GM12864 (cell line): ENCODE results near the gene TESK1.
A peak's percentile ranks its signal among the peaks of the same experiment; 100 is the strongest.

ENCODE experiments used
- DNase-seq: peaks from one replicate; pipeline ENCODE4 v3.0.0-alpha.2; 2011; ENCODE audit warnings: low read depth
- H3K4me3 ChIP-seq: 2 replicates; pipeline ENCODE4 v1.5.1; 2011; ENCODE audit warnings: mild to moderate bottlenecking, low read depth, low read length, control low read depth
- CTCF ChIP-seq: IDR thresholded peaks from 2 replicates; pipeline ENCODE4 v1.5.1; 2011; ENCODE audit warnings: low read depth, mild to moderate bottlenecking, moderate library complexity, low read length, control low read depth, inconsistent platforms; ENCODE audit errors: missing control alignments

The TESK1 gene

DNA sequence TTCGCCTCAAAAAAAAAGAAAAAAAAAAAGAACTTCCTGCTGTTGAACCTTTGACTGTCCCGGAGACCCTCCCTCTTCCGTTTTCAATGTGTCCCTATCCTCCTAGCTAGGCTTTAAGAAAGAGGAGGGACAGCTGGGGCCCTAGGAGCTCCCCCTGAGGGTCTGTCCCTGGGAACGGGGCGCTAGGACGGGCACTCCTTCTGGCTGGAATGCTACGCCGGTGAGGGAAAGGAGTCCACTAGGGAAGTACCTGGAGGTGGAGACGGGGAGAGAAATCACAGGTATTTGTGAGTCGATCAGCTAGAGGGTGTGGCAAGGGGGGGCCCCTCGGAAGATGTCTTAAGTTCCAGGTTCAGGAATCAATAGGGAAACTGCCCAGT is 41.1 kb downstream of the TESK1 start:
- peak overlapping the region; percentile 80 for H3K4me3 ChIP-seq
- TF ChIP-seq CTCF, result no peak
- no peak for DNase-seq

DNA sequence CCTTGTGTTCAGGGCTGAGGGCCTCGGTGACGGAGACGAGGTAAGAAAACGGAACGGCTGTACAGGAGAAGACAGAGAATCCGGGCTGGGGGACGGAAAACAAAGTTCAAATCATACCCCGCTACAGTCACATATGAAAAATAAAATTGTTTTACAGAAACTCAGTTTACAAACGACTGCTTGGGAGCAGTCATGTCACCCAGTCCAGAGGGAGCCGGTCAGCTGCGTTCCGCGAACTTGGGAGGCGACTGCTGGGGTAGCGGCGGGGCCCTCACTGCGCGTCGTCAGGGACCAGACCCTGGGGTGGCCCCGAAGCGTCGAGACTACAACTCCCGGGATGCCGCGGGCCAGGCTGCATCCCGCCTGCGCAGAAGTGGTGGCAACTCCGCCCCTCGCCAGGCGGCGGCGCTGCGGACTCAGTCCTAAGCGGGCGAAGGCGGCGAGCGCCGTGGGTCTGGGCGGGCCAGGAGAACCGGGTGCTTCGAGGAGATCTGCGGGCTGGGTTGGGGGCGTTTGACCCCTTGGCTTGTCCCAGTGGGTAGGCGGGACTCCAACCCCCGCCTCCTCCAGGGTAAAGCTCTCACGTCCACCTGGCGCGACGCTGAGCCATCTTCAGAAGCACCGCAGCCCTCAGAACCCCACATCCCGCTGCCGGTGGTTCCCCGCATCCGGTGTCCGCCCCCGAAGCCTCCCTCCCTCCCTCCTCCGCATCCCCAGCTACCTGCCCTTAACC is 41.6 kb downstream of the TESK1 start:
- H3K4me3 ChIP-seq, result peak overlapping the region; percentile 80
- TF ChIP-seq CTCF, result peak; percentile 91
- DNase-seq, result no peak

GRCh38 chr9:35649431-35650340 is 44.6 kb downstream of the TESK1 start:
- TF ChIP-seq CTCF, result no peak
- peak overlapping the region; percentile 67 for H3K4me3 ChIP-seq
- DNase-seq, result no peak

DNA sequence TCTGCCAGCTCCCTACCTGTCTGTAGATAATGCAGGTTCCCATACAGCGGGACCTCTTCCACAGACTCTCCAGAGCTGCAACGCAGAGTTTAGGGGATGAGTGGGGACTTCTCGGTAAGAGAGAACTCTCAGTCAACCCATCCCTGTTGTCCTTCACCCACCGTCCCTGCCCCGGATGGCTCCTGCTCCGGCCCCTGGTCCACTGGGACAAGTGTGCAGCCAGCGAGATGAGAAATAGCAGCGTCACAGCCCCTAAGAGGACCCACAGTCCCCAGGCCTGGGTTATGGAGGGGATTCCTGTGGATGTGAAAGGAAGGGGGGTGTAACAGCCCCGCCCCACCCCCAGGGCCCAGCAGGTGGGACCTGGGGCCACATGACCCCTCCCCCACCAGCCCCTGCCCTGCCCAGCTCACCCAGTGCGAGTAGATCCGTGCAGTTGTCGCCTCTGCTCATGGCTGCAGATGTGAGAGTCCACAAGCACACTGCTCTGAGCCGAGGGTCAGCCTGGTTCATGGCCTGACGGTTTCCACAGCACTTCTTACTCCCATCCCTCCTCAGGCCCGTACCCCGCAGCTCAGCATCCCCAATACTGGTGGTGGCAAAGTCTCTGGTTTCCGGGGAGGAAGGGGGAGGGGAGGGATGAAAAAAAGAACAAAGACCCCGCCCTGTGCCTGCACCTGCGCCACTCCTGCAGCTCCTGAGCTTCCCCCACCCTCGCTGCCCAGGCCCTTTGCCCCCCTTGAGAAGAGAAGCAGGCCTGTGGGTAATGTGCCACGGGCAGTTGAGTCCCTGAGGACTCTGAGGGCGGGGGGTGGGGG is 45.5 kb downstream of the TESK1 start, which contains the start of gene SIT1:
Gene SIT1, minus strand, starts transcription at position 591 of the 818 bp plus-strand sequence. Its CDS starts 78 bp downstream, at position 513.
- peak within 1 kb of the TSS; percentile 67 for H3K4me3 ChIP-seq
- no peak for TF ChIP-seq CTCF
- DNase-seq, result no peak

- DNase-seq, result no peak
- no peak for TF ChIP-seq CTCF
- no peak overlapping the region for H3K4me3 ChIP-seq
Observed at GRCh38 chr9:35651956-35652828, 47.1 kb downstream of the TESK1 start.

DNA sequence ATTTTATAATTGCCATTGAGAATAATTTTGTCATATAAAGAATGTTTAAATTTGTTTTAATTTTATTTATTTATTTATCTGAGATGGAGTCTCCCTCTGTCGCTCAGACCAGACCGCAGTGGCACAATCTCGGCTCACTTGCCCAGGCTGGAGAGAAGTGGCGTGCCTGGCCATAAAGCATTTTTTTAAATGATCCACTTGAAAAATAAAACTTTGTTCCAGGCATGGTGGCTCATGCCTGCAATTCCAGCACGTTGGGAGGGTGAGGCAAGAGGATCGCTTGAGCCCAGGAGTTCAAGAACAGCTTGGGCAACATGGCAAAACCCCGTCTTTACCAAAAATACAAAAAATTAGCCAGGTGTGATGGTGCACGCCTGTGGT is 47.8 kb downstream of the TESK1 start:
- no peak for TF ChIP-seq CTCF
- H3K4me3 ChIP-seq, result no peak overlapping the region
- no peak for DNase-seq
